ENCODE measurements around the gene RYR2.
"Not testable (repeated sequence)": the region's sequence is repeated elsewhere in the genome, so short reads cannot be mapped to it uniquely, and the experiment has no call there.

Gene RYR2

GRCh38 chr1:237141502-237141901 lies 99.5 kb downstream of the RYR2 start:
- DNase-seq (ENCODE audit: low read depth in 1 of 2, low spot score in 1 of 2), result peak in 1 of 2 experiments; percentile 19

GRCh38 chr1:237145379-237146135 lies 103.6 kb downstream of the RYR2 start:
- DNase-seq (ENCODE audit: low read depth in 1 of 2, low spot score in 1 of 2), result no peak
- no peak for TF ChIP-seq JUND (IDR thresholded peaks at IDR 0.05; ENCODE audit: low read depth)
- in situ Hi-C loops (cut with HindIII; ENCODE audit: low pct_unique_long_range_greater_than_20kb, low sequenced_read_pairs), result no loop called here

More at GRCh38 chr1:237141502-237141901, 99.5 kb downstream of the RYR2 start:
- in situ Hi-C loops (cut with HindIII; ENCODE audit: low pct_unique_long_range_greater_than_20kb, low sequenced_read_pairs), result no loop called here
- TF ChIP-seq JUND (IDR thresholded peaks at IDR 0.05; ENCODE audit: low read depth), result no peak

GRCh38 chr1:237146241-237146640 lies 104.3 kb downstream of the RYR2 start:
- no peak for DNase-seq (ENCODE audit: low read depth in 1 of 2, low spot score in 1 of 2)
- in situ Hi-C loops (cut with HindIII; ENCODE audit: low pct_unique_long_range_greater_than_20kb, low sequenced_read_pairs), result no loop called here
- TF ChIP-seq JUND (IDR thresholded peaks at IDR 0.05; ENCODE audit: low read depth), result no peak

- in situ Hi-C loops (cut with HindIII; ENCODE audit: low pct_unique_long_range_greater_than_20kb, low sequenced_read_pairs), result no loop called here
Observed at GRCh38 chr1:237149857-237150256, 107.9 kb downstream of the RYR2 start.

DNA sequence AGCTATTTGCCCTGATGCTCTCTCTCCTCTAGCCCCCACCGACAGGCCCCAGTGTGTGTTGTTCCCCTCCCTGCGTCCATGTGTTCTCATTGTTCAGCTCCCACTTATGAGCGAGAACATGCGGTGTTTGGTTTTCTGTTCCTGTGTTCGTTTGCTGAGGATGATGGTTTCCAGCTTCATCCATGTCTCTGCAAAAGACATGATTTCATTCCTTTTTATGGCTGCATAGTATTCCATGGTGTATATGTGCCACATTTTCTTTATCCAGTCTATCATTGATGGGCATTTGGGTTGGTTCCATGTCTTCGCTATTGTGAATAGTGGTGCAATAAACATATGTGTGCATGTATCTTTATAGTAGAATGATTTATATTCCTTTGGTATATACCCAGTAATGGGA lies 110.0 kb downstream of the RYR2 start:
- DNase-seq (ENCODE audit: low read depth in 1 of 2, low spot score in 1 of 2); in situ Hi-C loops (cut with HindIII; ENCODE audit: low pct_unique_long_range_greater_than_20kb, low sequenced_read_pairs): not testable (repeated sequence)

More at GRCh38 chr1:237149857-237150256, 107.9 kb downstream of the RYR2 start:
- no peak for DNase-seq (ENCODE audit: low read depth in 1 of 2, low spot score in 1 of 2)
- no peak for TF ChIP-seq JUND (IDR thresholded peaks at IDR 0.05; ENCODE audit: low read depth)

DNA sequence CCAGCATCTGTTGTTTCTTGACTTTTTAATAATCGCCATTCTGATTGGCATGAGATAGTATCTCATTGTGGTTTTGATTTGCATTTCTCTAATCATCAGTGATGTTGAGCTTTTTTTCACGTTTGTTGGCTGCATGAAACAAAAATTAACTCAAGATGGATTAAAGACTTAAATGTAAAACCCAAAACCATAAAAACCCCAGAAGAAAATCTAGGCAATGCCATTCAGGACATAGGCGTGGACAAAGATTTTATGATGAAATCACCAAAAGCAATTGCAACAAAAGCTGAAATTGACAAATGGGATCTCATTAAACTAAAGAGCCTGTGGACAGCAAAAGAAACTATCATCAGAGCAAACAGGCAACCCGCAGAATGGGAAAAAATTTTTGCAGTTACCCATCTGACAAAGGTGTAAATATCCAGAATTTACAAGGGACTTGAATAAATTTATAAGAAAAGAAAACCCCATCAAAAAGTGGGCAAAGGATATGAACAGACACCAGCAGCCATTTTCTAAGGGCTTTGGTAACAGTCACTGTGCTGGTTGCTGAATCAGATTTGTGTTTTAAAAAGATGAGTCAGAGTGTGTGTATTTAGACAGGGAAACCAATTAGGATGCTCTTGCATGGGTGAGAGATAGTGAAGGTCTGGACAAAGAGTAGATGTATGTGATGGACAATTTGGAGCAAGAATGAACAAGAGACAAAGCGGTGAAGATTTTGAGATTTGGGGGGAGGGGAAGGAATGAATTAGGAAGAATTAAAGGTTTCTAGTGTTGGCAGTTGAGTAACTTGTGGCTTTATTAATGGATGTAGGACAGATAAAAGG lies 110.7 kb downstream of the RYR2 start:
- TF ChIP-seq JUND (IDR thresholded peaks at IDR 0.05; ENCODE audit: low read depth), result no peak
- in situ Hi-C loops (cut with HindIII; ENCODE audit: low pct_unique_long_range_greater_than_20kb, low sequenced_read_pairs), result no loop called here

GRCh38 chr1:237154157-237154556 lies 112.2 kb downstream of the RYR2 start:
- TF ChIP-seq JUND (IDR thresholded peaks at IDR 0.05; ENCODE audit: low read depth), result no peak
- DNase-seq (ENCODE audit: low read depth in 1 of 2, low spot score in 1 of 2), result no peak
- in situ Hi-C loops (cut with HindIII; ENCODE audit: low pct_unique_long_range_greater_than_20kb, low sequenced_read_pairs), result no loop called here

More for the DNA sequence above, 110.7 kb downstream of the RYR2 start:
- DNase-seq (ENCODE audit: low read depth in 1 of 2, low spot score in 1 of 2), result no peak

DNA sequence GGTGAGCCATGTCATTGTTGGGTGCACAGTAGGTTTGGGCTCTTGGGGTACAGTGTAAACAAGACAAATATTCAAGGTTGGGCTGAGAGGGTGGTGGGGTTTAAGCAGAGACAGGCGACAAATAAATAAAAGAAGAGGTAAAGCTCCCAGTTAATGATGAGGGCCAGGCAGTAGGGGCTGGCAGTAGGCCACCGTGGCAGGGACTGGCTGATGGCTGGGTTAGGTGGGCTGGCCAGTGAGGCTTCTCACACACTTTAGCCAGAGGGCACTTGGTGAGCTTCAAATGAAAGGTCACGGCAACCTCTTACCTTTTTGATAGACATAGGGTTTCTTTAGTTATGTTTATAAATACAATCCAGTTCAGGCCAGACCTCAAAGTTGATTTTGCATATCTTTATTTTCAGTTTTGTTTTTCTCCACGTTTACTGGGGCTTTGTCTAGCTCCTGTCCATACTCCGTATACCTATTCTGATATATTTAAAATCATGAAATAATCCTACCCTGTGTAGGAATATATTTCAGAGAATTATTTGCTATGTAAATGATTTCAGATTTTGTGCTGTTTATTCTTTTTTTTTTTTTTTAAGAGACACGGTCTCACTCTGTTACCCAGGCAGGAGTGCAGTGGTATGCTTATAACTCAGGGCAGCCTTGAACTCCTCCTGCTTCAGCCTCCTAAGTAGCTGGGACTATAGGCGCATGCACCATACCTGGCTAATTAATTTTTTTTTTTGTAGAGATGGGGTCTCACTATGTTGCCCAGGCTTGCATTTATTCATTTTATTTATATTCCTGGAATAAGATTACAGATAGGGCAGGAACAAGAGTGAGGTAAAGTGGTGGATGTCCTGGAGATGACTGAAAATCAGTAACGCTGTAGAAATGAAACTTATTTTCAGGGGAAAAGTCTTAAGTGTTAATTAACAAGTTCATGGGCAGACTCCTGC lies 122.7 kb downstream of the RYR2 start:
- no peak for TF ChIP-seq JUND (IDR thresholded peaks at IDR 0.05; ENCODE audit: low read depth)
- no peak for DNase-seq (ENCODE audit: low read depth in 1 of 2, low spot score in 1 of 2)
- in situ Hi-C loops (cut with HindIII; ENCODE audit: low pct_unique_long_range_greater_than_20kb, low sequenced_read_pairs), result no loop called here

DNA sequence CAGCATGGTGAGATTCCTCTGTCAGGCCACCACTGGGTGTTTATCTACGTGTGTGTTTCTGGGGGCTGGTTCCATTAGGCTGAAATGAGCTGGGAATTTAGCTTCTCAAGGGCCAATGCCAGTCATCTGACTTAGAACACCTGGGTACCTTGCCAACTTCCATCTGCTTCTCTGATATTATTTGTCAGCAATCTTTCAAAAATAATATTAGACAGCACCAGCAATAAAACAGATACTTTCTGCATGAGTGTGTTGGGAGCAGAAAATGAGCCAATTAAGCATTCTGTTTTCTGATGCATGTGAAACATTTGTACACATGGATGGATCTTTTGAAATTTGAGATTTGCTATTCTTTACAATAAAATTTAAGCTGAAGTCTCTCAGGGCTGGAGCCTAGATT lies 124.1 kb downstream of the RYR2 start:
- in situ Hi-C loops (cut with HindIII; ENCODE audit: low pct_unique_long_range_greater_than_20kb, low sequenced_read_pairs), result no loop called here
- no peak for TF ChIP-seq JUND (IDR thresholded peaks at IDR 0.05; ENCODE audit: low read depth)
- no peak for DNase-seq (ENCODE audit: low read depth in 1 of 2, low spot score in 1 of 2)

DNA sequence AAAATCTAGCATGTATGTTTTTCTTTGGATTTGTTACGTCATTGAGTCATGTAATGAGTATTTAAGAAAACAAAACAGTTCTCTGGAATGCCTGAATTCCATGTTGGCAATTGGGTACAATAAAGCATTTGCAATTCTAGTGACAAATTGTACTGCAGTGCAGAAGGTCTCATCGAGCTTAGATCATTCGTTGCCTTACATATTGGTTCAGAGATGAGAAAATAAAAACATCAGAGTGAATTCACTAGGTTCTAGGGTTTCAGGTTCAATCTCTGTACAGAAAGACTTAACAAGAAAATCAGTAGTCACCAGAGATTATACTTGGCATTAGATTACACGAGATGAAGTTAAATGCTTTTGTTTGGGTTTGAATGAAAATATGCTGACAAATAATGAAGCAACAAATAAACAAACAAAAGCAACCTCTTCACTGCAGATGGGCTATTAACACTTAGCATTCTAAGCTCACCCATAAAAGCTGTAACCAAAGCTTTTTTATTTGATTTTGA lies 124.7 kb downstream of the RYR2 start:
- in situ Hi-C loops (cut with HindIII; ENCODE audit: low pct_unique_long_range_greater_than_20kb, low sequenced_read_pairs), result no loop called here
- no peak for TF ChIP-seq JUND (IDR thresholded peaks at IDR 0.05; ENCODE audit: low read depth)
- no peak for DNase-seq (ENCODE audit: low read depth in 1 of 2, low spot score in 1 of 2)

GRCh38 chr1:237170149-237170548 lies 128.2 kb downstream of the RYR2 start:
- in situ Hi-C loops (cut with HindIII; ENCODE audit: low pct_unique_long_range_greater_than_20kb, low sequenced_read_pairs), result no loop called here
- DNase-seq (ENCODE audit: low read depth in 1 of 2, low spot score in 1 of 2), result no peak
- no peak for TF ChIP-seq JUND (IDR thresholded peaks at IDR 0.05; ENCODE audit: low read depth)

GRCh38 chr1:237171454-237172117 lies 129.6 kb downstream of the RYR2 start:
- DNase-seq (ENCODE audit: low read depth in 1 of 2, low spot score in 1 of 2), result no peak
- in situ Hi-C loops (cut with HindIII; ENCODE audit: low pct_unique_long_range_greater_than_20kb, low sequenced_read_pairs), result no loop called here
- TF ChIP-seq JUND (IDR thresholded peaks at IDR 0.05; ENCODE audit: low read depth), result no peak
